GM18870 (cell line): Measurements from ENCODE around the gene BRD9.
A peak's percentile ranks its signal among the peaks of the same experiment; 100 is the strongest.
"Not testable (repeated sequence)": the region's sequence is repeated elsewhere in the genome, so short reads cannot be mapped to it uniquely, and the experiment has no call there.

Experiments used
- ATAC-seq: cut with Tn5 transposase; IDR thresholded peaks from one replicate; pipeline ENCODE4 v1.9.1; 2021; ENCODE audit warnings: moderate library complexity; ENCODE audit not compliant: unreplicated experiment

The BRD9 gene

GRCh38 chr5:923281-923873 is 30.8 kb upstream of the BRD9 start:
- peak; percentile 58 for ATAC-seq

DNA sequence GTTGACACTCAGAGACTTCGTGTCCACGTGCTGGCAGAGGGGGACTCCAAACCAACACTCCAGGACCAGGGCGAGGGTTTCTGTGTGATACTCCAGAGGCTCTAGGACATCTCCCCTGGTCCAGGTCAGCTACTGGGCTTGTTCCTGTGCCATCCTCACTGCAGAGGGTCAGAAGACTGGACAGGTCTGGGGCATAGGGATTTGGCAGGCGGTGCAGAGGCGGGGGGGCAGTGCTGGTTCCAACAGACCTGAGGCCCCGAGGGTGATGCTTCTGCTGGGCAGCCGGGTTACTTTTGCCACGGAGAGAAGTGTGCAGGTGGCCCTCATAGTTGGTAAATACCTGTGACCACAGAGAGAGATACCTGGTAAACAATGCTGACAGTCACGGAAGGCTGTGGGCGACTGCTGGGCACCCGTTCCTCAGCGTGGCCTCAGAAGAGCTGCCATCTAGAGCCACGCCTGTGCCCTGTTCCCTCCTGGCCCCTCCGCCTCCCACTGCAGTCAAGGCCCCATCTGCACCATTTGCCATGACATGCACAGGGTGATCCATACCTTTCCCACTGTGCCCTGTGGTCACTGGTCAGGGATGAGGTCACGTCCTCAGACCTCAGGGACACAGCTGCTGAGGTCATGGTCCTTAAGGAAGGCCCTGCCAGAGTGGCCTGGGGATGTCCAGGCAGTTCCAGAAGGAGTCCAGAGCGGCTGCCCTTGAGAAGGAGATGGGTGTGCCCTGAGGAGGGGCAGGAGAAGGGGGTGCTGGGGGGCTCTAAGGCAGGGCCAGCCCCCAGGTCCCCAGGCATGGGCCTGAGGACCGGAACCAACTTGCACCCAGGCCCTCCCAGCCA is 30.1 kb upstream of the BRD9 start:
- no peak for ATAC-seq

DNA sequence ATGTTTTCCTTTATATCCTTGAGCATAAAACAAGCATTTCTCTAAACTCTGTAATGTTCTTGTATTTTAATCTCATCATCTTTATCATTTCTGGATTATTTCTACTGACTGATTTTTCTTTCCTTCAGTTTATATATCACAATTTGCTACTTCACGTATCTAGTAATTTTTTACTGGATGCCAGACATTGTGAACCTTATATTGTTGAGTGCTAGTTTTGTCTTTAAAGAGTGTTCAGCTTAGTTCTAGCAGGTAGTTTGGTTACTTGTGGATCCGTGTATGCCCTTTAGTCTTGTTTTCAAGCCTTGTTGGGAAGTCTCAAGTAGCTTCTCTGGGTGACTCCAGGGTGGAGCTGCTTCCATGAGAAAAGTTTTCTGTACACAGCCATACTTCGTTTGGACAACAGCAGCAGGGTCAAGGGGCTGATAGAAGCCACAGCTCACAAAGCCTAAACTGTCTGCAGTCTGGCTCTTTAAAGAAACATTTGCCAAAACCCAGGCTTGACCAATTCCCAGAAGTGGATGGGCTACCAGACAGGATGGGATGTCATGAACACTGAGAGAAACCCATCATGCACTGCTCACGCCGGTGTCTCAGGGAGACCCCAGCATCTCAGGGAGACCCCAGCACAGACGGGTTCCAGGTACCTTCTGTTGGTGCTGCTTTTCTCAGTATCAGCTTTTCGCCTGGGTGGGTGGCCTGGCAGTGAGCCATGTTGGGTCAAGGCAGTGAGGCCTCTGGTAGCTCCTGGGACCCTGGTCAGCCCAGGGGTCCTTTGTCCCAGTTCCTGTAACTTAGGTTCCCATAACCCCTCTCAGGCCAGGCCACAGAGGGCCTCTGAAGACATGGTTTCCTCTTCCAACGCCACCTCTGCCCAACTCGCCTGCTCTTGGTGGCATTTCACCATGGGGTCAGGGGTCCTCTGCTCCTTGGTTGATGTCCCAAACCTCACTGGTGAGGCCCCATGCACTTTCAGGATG is 29.1 kb upstream of the BRD9 start:
- ATAC-seq, result no peak

DNA sequence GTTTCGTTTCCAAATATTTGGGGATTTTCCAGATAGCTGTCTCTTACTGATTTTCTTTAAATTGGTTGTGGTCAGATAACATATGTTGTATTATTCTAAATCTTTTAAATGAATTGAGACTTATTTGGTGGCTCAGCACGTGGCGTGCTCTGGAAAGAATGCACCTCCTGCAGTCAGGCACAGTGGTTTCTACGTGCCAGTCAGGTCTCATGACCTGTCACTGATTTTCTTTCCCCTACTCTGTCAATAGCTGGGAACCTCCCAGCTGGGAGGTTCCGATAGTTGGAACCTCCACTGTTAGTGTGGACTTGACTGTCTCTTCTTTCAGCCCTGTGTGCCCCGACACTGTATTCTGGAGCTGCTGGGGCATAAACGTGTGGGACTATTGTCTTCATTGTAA is 27.7 kb upstream of the BRD9 start:
- no peak for ATAC-seq

DNA sequence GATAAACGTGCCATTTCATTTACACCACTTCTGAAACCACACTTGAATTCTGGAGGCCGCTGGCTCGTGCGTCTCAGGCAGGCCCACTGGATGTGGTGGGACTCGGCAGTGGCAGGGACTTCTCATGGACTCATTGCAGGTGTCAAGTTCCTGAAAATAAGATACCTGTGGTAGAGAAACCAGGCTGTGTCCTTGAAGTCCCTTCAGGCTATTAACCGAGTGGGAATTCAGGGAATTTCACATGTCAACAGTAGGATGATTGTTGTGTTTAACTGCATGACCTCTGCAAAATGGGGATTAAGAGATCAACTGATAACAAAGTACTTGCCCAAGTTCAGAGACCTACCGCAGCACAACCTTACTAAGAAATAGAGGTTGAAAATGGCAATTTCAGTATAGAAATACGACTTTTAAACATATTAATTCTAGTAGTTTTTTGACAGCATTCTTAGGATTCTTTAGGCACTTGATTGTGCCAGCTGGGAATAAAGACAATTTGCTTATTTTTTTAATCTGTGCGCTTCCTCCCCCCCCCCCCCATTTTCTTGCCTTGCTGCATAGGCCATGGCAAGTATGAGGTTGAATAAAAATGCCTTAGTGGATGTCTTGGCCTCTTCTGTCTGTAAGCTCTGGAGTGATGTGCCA is 26.9 kb upstream of the BRD9 start:
- ATAC-seq, result no peak

DNA sequence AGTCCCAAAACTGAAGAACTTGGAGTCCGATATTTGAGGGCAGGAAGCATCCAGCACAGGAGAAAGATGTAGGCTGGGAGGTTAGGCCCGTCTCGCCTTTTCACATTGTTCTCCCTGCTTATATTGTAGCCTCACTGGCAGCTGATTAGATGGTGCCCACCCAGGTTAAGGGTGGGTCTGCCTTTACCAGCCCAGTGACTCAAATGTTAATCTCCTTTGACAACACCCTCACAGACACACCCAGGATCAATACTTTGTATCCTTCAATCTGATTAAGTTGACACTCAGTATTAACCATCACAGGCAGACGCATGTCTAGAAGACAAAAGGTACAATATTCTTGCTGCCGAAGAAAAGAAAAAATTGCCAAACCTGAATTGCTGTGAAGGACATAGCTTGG is 26.1 kb upstream of the BRD9 start:
- not testable (repeated sequence) for ATAC-seq

DNA sequence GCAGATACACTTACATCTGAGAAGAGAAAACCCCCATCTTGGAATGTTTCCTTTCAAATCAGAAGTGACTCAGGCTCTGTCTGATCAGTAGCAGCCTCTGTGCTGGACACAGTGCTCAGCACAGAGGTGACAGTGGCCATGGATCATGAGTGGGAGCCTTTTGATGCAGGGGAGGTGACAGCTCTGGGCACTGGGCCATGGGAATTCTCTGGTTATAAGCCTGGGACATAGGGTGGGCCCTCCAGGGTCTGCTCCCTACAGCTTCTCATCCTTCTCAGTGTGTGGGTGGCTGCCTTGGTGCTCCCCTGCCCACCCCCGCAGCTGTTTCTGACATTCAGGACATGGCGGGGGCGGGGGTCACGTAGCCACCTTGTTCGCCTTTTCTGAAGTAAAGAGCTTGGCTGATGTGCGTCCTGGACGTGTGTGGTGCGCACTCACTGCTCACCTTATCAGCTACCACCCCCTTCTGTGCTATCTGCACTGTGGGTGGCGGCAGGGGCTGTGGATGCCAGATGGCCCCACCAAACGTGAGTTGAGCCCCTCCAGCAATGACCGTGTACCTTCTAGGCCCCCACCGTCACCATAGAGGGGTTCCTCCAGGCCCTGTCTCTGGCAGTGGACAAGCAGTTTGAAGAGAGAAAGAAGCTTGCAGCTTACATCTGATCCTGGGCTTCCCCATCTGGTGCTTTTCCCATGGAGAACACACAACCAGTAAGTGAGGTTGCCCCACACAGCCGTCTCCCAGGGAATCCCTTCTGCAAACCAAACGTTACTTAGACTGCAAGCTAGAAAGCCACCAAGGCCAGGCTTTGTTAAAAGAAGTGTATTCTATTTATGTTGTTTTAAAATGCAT is 24.1 kb upstream of the BRD9 start:
- ATAC-seq, result no peak

- no peak for ATAC-seq
Measured at GRCh38 chr5:915946-916345, 23.3 kb upstream of the BRD9 start.

DNA sequence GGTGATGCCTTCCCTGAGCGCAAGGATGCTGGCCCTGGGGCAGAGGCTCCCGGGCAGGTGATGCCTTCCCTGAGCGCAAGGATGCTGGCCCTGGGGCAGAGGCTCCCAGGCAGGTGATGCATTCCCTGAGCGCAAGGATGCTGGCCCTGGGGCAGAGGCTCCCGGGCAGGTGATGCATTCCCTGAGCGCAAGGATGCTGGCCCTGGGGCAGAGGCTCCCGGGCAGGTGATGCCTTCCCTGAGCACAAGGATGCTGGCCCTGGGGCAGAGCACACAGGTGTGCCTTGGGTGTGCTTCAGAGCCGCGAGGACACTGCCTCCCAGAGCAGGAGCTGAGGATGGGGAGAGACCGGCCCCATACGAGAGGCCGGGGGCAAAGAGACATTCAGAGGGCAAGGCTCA is 22.7 kb upstream of the BRD9 start:
- ATAC-seq, result not testable (repeated sequence)

DNA sequence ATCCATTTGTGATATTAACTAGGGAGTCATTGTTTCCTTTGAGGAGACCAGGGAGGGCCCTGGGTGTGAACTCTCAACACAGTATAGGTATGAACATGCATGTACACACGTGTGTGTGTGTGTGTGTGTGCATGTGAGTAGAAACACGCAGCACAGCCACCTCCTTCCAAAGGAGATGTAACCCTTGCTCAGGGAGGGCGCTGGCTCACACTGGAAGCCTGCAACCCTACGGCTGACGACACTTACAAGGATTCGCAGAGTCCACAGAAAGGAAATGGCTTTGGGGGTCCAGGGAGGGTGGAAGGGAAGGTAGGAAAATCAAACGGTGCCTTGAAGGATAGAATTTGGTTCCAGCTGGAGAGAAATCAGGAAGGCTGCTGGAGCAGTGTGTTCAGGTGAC is 22.0 kb upstream of the BRD9 start:
- ATAC-seq, result no peak

DNA sequence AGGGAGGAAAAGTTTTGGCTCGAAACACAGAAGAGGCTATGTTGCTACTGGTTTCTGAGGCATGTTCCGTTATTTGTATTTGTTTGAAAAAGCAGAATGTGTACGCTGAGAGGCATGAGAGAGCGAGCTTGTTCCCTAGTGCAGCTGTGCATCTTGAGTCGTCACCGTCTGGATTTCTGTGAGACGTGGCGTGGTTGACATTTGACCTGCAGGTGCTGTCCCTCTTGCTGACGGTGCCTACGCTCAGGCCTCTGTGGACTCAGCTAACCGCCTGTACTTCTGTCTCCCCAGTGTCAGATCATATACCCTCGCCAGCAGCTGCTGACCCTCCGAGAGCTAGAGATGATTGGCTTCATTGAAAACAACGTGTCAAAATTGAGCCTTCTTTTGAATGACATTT is 21.6 kb upstream of the BRD9 start:
- no peak for ATAC-seq

- no peak for ATAC-seq
Measured at GRCh38 chr5:912280-913091, 19.9 kb upstream of the BRD9 start.

DNA sequence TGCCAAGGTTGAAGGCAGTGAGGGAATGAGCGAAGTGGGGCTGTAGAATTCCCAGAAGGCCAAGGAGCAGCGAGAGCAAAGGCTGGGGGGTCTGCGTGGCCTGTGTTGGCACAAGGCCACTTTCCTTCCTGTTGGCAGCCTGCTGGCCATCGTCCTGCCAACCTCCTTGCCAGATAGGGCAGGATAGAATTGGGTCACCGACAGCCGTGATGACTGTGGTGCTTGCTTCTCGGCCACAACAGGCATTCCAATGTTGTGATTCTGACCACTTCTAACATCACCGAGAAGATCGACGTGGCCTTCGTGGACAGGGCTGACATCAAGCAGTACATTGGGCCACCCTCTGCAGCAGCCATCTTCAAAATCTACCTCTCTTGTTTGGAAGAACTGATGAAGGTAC is 19.0 kb upstream of the BRD9 start:
- ATAC-seq, result no peak

- no peak for ATAC-seq
Measured at GRCh38 chr5:910769-911160, 18.2 kb upstream of the BRD9 start.

DNA sequence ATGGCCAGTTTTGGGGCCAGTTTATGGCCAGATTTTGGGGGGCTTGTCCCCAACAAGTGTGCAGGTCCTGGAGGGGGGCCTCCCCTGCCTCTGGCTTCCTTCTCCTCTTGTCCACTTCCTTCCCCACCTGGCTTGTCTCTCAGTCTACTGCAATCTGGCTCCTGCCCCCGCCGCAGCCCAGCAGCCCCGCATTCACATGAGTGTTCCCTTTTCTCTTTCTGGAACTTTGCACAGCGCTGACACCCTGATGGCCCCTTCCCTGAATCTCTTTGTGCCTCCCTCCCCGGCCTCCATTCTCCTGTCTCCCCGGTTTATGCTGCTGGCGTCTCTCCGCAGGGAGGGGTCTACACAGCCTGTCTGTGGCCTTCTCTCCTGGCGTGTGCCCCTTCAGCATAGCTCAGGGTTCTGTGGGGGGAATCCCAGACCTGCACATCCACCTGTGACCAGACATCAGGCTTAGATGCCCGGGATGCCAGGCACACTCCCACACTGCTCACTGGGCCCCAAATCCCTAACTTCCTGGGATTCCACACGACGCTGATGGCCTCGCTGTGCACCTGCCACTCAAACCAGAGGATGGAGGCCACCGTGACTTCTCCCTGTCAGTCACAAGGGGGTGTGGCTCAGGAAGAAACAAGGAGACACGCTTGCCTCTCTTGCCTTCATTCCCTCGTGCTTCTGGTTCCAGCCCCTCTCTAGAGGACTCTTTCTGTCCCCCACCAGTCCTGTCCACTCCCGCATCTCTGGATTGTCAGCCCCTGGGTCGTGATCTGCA is 17.6 kb upstream of the BRD9 start:
- no peak for ATAC-seq

DNA sequence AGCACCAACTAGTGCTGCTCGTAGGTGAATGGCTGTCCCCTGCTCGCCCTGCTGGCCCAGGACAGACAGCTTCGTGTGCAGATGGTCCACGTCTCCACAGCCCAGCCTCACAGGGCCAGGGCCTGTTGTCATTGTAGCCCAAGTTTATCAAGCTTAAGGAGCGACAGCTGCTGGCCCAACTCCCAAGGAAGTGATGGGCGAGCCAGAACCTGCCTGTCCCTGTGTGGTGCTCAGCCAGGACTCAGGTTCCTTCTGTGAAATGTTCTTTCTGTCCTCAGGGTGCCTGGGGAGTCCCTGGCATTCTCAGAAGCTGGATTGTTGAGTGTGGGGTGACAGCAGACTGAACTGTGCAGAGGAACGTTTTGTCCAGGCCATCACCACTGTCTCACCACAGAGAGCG is 16.5 kb upstream of the BRD9 start:
- no peak for ATAC-seq

GRCh38 chr5:908172-908571 is 15.6 kb upstream of the BRD9 start:
- ATAC-seq, result no peak

GRCh38 chr5:907366-907910 is 14.8 kb upstream of the BRD9 start:
- no peak for ATAC-seq
